Inflammatory macrophage treated with lipopolysaccharide for 1 hour (primary cell): ENCODE measurements around the gene ABCB8.
"Not testable (repeated sequence)": the region's sequence is repeated elsewhere in the genome, so short reads cannot be mapped to it uniquely, and the experiment has no call there.

ENCODE experiments used
- DNase-seq, 2 donors: peaks; one replicate each; pipeline ENCODE4 v3.0.0-alpha.2; 2020 to 2022

Gene ABCB8

DNA sequence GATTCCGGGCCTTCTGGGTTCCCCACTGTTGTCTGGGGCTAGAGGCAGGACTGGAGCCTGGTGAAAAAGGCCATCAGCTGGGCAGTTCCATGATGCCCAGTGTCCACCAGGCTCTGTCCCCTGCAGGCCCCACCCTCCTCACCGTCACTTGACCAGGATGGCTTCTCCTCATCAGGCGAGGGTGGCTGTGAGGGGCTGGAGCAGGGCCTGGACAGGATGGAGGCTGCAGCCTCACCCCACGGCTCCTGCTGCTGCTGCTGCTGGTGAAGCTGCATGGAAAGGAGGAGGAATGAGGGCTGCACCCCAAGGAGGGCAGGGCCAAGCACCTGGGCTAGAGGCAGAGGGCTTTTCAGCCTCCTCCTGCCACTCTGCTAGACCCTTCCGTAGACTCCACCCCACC lies 12.3 kb upstream of the ABCB8 start:
- DNase-seq, result no peak

DNA sequence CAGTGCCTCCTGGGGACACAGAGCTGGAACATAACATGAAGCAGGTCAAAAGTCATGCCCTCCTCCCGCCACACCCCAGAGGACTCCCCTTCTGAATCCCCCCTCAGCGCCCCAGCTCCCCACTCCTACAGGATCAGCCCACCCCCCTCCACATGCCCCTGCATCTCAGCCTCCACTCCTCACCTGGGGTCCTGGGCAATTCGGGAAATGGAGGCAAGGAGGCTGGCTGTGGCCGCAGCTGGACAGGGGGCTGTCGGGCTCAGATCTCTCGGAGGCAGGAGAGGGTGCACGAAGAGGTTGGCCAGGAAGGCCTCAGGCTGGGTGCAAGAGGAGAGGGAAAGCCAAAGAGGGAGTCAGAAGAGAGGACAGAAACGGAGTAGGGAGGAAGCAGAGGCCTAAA lies 11.7 kb upstream of the ABCB8 start:
- no peak for DNase-seq

DNA sequence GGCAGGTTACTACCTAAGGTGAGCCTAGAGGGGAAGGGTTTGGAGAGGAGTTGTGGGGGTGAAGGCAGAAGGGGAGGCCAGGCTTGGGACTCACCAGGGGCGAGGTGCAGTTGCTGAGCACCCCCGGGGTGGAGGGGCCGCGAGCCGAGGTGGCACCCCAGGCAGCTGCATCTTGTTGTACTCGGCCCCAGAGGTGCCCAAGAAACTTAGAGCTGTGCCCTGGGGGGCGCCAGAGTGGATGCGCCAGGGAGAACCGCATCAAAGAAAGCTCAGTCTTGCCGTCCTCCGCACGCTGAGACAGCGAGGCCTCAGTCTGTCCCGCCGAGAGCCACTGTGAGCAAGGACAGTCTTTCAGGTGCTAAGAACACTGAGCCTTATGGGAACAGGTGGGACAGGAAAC lies 11.3 kb upstream of the ABCB8 start:
- no peak for DNase-seq

DNA sequence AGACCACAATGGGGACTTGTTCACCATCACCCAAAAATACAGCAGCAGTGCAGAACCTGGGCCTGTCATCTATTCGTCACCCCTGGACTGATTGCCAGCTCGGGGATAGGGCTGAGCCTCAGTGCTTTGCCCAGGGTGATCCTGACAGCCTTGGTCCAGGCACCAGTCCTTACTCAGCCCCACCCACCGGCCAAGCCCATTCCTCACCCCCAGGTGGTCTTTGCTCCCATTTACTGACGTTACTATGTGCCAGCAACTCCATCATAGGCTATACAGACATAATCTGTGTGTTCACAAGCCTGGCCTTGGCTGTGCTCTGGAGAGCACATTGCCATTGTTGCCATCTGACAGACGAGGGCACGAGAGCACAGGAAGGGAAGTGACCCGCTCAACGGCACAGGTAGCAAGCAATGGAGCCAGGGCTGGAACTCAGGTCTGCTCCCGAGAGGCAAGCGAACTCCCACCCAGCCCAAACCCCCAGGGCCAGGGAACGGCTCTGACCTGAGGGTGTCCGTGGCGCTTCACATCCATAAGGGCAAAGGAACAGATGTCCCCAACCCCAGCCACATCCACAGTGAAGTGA lies 10.8 kb upstream of the ABCB8 start:
- no peak for DNase-seq

DNA sequence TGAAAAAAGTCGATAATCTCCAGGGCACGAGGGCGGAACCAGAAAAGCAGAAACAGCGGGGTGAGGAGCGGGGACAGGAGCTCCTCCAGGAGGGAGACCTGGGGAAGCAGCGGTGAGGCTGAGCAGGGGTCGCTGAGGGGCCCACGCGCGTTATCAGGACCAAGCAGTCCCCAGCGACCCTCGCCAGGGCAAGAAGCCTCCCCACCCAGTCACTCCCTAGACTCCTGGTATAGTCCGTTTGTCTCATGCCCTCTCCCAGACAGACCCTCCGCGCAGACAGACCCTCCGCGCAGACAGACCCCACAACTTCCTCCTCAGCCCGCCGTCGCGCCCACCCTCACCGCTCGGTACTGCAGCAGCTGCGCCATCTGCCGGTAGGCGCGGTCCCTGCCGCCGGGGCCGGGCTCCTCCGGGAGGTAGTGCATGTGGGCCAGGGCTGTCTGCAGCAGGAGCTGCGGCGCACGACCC lies 10.3 kb upstream of the ABCB8 start:
- DNase-seq, result peak in 1 of 2 donors; percentile 63

DNA sequence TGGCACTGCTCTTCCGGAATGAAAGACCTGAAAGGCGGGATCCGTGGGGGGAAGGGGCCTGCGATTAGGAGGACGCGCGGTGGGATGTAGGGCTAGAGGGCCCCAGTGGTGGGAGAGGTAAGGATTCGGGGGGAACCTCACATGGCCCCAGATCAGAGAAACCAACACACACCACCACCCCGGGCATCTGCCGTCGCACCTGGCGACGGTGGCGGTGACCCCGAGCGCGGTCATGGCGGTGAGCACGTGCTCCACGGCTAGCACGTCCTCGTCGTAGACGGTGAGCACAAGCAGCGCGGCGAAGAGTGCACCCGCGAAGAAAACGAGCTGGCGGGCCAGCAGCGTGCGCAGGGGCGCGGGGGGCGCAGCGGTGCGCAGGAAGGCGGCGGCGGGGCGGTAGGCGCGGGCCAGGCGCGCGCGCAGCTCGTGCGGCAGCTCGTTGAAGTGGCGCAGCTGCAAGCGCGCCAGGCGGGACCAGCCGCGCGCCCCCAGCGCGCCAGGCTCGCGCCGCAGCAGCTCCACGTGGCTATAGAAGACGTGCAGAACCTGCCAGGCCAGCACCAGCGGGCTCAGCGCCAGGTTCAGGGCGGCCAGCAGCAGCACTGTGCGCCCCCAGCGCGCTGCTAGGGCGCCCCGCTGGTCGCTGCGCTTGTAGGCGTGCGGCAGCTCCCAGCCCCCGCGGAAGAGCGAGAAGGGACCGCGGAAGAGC lies 9.7 kb upstream of the ABCB8 start:
- DNase-seq, result no peak

DNA sequence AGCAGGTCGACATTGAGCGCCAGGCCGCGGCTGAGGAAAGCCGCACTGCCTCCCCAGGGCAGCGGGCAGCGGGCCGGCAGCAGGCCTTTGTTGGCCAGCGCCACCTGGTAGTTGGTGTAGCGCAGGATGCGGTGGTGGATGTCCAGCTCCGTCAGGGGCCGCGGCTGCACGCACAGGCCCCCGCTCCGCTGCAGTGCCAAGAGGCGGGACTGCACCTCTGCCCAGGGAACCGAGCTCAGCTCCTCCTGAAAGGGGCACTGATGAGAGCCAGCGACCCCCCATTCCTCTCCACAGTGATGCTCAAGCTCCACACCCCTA lies 9.2 kb upstream of the ABCB8 start:
- DNase-seq, result no peak

DNA sequence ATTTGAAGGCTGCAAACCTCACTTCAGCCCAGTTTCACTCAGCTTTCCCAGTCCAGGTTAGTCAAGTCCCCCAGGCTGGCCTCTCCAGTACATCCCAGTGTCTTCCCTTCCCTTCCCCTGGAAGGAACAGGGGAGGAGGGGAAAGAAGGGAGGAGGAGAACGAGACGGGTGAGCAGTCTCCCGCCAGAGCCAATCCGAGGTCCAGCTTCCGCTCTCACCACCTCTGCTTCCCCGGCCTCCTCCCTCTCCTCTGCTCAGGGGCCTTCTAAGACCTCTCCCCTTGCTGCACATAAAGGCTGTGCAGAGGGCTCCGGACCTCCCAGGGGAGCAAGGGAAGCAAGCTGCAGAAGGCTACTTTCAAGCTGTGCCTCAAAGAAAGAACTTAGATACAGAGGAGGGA lies 8.0 kb upstream of the ABCB8 start:
- no peak for DNase-seq

DNA sequence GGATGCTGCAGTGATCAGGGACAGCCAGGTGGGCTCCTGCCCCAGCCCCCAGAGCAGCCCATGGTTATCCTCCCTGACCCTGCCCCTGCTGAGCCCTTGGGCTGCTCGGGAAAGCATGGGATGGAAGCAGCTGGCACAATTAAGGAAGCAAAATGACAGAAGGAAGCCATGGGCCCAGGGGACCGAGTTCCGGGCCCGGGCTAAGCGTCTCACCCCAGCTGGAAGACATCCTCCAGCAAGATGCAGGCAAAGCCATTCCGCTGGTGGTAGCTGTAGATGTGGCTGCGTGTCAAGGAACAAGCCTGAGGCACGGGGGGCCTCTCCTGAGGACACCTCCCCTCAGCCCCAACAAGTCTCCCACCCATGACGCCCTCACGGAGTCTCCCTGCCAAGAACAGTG lies 5.0 kb upstream of the ABCB8 start:
- no peak for DNase-seq

DNA sequence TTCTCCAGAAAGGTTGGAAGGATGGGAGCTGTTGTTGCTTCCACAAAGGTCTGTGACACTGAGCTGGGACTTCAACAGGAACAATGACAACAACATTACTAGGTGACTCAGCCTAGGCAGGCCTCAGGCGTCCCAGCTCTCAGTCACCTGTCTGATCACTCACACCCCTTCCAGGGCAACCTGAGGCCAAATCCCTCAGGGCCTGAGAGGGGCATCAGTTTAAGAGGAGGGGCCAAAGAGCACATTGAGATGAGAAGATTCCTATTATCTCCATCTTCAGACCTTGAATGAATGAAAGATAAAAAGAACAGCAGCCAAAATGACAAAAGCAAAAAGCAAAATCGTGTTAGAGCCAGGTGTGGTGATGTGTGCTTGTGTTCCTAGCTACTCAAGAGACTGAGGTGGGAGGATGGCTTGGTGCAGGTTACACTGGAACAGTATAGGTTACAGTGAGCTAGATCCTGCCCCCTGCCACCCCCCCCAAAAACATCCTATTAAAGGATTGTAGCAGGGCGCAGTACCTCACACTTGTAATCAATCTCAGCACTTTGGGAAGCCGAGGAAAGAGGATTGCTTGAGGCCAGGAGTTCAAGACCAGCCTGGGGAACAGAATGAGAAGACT lies 3.7 kb upstream of the ABCB8 start, which contains the start of gene ATG9B:
Gene ATG9B (minus strand): TSS at position 60 of the 622 bp plus-strand sequence. CDS start 71 bp downstream, outside the sequence.
- DNase-seq, result no peak

DNA sequence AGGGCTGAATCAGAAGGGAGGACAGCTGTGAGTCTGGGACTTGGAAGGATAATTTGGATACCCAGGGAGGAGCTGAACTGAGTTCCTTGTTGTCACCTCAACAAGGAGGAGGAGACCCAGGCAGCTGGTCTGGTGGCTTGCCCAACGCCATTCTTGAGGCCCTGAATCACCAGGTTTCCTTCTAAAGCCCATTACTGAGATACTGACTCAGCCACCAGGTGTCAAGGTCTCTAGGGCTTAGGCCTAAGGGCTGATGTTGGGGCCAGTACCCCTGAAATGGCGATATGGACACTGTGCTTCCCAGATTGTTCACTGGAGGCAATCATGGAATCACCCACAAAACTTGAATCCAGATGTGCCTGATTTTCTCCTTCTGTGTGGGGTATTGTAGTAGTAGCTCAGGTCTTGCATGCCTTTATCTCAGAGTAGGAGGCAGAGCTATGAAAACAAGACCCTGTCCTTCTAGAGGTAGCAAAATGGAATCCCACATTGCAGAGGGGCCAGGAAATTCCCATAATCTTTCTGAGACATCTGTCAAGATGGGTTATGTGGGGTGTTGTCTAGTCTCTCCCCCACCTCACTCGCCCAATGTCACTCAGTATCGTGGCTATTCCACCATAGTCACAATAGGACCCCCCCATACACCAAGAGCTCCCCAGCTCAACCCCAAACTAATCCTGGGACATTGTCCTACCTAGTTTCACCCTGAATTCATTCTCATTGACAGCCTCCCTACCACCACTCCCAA lies 2.2 kb upstream of the ABCB8 start:
- no peak for DNase-seq

DNA sequence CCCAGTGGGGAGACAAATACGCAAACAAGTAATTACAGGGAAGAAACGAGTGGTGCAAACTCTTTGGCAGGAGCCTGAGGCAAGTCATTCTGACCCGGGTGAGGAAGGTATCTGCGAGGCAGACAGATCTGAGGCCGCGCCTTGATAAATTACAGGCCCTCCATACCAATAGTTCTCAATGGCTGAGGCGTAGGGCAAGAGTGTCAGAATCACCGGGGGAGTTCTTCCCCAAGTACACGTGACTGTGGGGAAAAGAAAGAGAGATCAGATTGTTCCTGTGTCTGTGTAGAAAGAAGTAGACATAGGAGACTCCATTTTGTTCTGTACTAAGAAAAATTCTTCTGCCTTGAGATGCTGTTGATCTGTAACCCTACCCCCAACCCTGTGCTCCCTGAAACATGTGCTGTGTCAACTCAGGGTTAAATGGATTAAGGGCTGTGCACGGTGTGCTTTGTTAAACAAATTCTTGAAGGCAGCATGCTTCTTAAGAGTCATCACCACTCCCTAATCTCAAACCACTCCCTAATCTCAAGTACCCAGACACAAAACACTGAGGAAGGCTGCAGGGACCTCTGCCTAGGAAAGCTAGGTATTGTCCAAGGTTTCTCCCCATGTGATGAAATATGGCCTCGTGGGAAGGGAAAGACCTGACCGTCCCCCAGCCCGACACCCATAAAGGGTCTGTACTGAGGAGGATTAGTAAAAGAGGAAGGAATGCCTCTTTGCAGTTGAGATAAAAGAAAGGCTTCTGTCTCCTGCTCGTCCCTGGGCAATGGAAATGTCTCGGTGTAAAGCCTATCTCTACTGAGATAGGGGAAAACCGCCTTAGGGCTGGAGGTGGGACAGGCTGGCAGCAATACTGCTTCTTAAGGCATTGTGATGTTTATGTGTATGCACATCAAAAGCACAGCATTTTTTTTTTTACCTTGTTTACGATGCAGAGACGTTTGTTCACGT lies 1.2 kb upstream of the ABCB8 start:
- DNase-seq, result not testable (repeated sequence)

DNA sequence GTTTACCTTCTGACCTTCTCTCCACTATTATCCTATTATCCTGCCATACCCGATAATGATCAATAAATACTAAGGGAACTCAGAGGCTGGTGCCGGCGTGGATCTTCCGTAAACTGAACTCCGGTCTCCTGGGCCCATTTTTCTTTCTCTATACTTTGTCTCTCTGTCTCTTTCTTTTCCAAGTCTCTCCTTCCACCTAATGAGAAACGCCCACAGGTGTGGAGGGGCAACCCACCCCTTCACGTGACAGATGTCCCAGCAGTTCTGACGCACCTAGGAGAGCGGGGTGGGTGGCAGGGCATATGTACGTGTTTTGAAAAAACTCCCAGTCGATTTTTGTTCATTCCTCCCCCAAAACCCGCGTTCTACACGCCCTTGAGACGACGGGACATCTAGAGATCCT lies 521 bp upstream of the ABCB8 start:
- DNase-seq, result not testable (repeated sequence)

DNA sequence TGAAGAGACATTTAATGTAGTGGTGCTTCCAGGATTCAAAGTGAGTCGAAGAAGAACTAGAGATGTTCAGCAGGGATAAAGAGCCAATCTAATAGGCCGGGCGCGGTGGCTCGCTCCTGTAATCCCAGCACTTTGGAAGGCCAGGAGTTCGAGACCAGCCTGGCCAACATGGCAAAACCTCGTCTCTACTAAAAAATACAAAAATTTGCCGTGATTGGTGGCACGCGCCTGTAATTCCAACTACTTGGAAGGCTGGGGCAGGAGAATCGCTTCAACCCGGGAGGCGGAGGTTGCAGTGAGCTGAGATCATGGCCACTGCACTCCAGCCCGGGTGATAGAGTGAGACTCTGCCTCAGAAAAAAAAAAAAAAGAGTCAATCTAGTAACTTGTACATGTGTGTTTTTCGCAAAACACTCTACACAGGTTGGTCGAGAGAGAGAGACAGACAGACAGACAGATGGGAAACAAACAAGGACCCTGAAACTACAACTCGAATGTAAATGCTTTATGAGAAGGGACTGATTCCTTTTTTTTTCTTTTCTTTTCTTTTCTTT lies 775 bp downstream of the ABCB8 start:
- DNase-seq, result no peak

DNA sequence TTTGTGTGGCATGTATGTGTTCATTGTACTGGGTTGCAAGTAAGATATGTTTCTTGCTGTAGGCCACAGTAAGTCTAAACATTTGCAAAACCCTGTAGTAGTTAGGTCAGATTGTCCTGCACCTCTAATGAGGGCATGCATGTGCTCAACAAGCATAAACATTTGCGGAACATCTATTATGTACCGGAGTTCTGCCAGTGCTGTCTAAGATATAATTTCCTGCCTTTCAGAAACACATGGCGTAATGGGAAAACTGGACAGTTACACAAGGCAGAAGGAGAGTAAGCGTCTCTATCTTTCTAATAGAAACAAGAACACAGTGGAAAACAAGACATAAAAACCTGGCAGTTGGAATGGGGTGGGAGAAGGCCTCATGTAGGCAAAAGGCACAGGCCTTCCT lies 2.8 kb downstream of the ABCB8 start:
- DNase-seq, result no peak

DNA sequence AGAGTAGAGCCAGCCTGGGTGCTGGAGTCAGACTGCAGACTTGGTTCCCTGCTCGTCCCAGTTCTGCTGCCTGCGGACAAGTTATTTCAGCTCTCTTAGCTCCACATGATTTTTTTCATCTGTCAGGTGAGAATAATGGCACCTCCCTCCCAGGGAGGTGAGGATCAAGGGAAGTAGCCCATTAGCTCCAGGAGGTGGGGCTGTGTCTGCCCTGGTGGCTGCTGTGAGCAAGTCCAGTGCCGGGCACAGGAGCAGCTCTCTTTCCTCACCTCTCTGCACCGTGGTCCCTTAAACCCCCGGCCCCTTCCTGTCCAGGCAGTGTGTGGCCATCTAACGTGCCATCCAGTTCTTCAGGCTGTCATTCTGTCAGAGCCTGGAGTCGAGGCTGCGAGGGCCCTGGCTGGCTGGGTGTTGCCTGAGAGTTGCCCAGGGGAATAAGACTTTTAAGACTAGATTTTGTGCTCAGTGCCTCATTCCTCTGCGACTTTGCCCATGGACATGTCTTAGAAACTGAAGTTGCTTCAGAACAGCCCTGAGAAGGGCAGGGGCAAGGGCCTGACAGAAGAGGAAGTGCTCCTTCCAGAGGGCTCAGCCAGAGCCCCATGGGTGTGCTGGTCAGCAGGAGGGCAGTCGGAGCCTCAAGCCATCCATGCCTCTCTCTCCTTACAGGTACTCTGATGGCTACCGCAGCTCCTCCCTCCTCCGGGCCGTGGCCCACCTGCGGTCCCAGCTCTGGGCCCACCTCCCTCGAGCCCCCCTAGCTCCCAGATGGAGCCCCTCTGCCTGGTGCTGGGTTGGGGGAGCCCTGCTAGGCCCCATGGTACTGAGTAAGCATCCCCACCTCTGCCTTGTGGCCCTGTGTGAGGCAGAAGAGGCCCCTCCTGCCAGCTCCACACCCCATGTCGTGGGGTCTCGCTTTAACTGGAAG lies 5.0 kb downstream of the ABCB8 start:
- peak in 1 of 2 donors; percentile 21 for DNase-seq

DNA sequence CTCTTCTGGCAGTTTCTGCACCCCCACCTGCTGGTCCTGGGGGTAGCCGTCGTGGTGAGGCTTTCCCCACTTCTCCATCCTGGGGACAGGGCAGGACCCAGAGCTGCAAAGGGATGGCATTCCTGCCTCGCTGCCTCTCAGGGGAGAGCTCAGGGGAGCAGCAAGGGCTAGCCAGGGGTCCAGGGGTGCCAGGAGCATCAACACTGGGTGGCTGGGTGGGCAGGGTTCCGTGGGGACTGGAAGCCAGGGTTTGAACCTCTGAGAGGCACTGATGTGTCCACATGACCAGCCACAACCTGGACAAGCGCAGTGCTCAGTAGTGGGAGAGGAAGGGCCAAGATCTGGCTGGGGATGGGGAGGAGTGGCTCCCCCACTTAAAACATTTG lies 5.6 kb downstream of the ABCB8 start:
- DNase-seq, result no peak

DNA sequence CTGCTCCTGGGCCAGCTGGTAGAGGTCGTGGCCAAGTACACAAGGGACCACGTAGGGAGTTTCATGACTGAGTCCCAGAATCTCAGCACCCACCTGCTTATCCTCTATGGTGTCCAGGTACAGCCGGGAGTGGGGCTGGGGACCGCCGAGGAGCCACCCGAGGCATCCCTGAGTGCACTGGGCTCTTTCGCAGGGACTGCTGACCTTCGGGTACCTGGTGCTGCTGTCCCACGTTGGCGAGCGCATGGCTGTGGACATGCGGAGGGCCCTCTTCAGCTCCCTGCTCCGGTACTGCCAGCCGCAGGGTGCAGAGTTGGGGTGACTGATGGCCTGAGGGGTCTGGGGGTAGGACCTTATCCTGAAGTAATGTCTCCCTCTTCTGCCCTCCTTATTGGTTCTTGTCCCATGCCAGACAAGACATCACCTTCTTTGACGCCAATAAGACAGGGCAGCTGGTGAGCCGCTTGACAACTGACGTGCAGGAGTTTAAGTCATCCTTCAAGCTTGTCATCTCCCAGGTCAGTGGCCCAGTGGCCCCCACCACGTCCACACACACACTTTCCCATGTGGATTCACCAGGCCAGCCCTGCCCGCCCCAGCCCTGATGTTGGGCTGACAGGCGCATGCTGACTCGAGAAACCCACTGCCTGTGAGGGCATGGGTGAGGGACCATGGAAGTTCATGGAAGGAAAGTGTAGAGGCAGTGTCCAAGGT lies 6.2 kb downstream of the ABCB8 start:
- no peak for DNase-seq

DNA sequence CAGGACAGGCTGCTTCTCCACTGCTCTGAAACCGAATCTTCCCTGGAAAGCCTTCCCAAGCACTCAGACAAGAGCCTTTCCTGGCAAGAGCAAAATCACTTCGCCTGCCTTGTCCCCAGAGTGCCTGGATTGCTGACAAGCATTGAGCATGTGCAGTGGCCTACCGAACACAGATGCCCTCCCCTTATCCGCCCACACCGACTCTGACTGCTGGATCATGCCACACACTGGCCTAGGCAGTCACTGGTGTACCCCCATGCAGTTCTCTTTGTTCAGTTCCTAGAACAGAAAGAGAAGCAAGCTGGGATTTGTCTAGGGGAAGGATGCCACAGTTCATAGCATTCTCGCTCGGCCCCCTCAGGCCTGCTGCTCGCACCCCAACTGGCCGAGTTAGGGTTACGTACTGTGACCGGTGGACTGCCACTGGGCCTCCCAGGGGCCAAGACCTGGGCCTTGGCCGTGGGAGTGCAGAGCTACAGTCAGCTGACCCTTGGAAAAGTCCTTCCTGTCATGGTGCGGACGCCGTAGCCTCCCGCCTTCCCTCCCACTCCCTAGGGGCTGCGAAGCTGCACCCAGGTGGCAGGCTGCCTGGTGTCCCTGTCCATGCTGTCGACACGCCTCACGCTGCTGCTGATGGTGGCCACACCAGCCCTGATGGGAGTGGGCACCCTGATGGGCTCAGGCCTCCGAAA lies 6.9 kb downstream of the ABCB8 start:
- DNase-seq, result peak; percentile 73 to 85

DNA sequence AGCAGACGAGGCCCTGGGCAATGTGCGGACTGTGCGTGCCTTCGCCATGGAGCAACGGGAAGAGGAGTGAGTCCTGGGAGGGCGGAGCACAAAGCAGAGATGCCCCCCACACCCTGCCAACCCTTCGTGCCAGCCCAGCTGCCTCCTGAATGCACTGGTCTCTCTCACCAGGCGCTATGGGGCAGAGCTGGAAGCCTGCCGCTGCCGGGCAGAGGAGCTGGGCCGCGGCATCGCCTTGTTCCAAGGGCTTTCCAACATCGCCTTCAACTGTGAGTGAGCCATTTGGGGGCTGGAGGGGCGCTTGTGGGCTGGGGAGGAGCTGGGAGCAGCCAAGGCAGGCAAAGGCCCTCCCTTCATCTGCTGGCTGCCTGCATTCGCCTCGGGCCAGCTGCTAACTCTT lies 7.7 kb downstream of the ABCB8 start:
- DNase-seq, result no peak
